Testis (tissue), 2 donors: Measurements from ENCODE around the gene NEAT1.

Experiments
- CTCF ChIP-seq, 3 experiments: fragments of 450-650 bp in 2 of 3; fragments of 200-600 bp in 1 of 3; sonication (generic) in 1 of 3; IDR thresholded peaks; one replicate each; pipeline ENCODE4 v1.5.1; 2016 to 2019; ENCODE audit warnings: antibody characterized with exemption in 3 of 3, mild to moderate bottlenecking in 2 of 3, moderate library complexity in 1 of 3
- POLR2A ChIP-seq: fragments of 450-650 bp; IDR thresholded peaks from one replicate; pipeline ENCODE4 v1.6.1; 2017; ENCODE audit warnings: antibody characterized with exemption, mild to moderate bottlenecking, moderate library complexity

DNA sequence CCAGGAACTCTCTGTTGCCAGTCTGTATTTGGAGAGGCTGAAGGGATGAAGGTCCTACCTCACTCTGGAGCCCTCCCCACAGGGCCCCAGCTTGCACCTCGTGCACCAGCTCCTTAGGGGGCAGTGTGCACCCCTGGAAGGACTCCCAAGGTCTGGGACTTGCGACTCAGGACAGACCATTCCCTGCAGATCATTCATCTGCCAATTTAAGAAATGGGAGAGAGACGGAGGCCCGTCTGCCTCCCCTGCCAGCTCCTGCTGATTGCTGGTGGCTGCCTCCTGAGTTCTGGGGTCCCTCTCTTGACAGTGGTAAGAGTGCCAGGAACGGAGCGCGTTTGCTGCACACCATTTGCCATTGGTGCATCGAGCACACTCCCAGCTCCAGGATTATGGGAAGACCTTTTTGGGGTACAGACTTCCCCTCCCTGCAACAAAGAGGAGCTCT lies 48.9 kb downstream of the NEAT1 start:
- no peak for TF ChIP-seq POLR2A
- peak in 2 of 3 experiments; percentile 46 to 54 for TF ChIP-seq CTCF (IDR thresholded peaks at IDR 0.05)
